SIG-M5 treated with dmso at 0.1 percent for 504 hours (cell line): ENCODE measurements around the gene ADGRD1.
"Not testable (repeated sequence)": the region's sequence is repeated elsewhere in the genome, so short reads cannot be mapped to it uniquely, and the experiment has no call there.

Source experiments
- DNase-seq: peaks from one replicate; lab custom pipeline; 2025; ENCODE audit not compliant: unreplicated experiment; lab: John Stamatoyannopoulos, UW

ADGRD1 gene

GRCh38 chr12:130953771-130954543 lies at the start of gene ADGRD1:
ADGRD1 (plus strand) TSS chr12:130953907; CDS start chr12:130954466, 559 bp downstream.
- peak; percentile 91 for DNase-seq

GRCh38 chr12:130904064-130904463 lies 49.6 kb upstream of the ADGRD1 start:
- DNase-seq, result no peak

- not testable (repeated sequence) for DNase-seq
Observed at GRCh38 chr12:130904936-130905455, 48.7 kb upstream of the ADGRD1 start.

GRCh38 chr12:130909111-130909510 lies 44.6 kb upstream of the ADGRD1 start:
- no peak for DNase-seq

GRCh38 chr12:130911193-130911592 lies 42.5 kb upstream of the ADGRD1 start:
- DNase-seq, result no peak

- no peak for DNase-seq
Observed at GRCh38 chr12:130911933-130912332, 41.8 kb upstream of the ADGRD1 start.

- DNase-seq, result peak; percentile 31
Observed at GRCh38 chr12:130916241-130916911, 37.3 kb upstream of the ADGRD1 start.

- no peak for DNase-seq
Observed at GRCh38 chr12:130917607-130918006, 36.1 kb upstream of the ADGRD1 start.

GRCh38 chr12:130919086-130919485 lies 34.6 kb upstream of the ADGRD1 start:
- DNase-seq, result no peak

- no peak for DNase-seq
Observed at GRCh38 chr12:130920119-130920703, 33.5 kb upstream of the ADGRD1 start.

- DNase-seq, result no peak
Observed at GRCh38 chr12:130920723-130921381, 32.9 kb upstream of the ADGRD1 start.

GRCh38 chr12:130922511-130922953 lies 31.2 kb upstream of the ADGRD1 start:
- DNase-seq, result no peak

- no peak for DNase-seq
Observed at GRCh38 chr12:130924966-130925665, 28.6 kb upstream of the ADGRD1 start.

GRCh38 chr12:130925666-130926015 lies 28.1 kb upstream of the ADGRD1 start:
- no peak for DNase-seq

- no peak for DNase-seq
Observed at GRCh38 chr12:130929363-130929762, 24.3 kb upstream of the ADGRD1 start.

- DNase-seq, result no peak
Observed at GRCh38 chr12:130932061-130932930, 21.4 kb upstream of the ADGRD1 start.

- DNase-seq, result no peak
Observed at GRCh38 chr12:130933269-130933995, 20.3 kb upstream of the ADGRD1 start.

GRCh38 chr12:130934753-130935152 lies 19.0 kb upstream of the ADGRD1 start:
- no peak for DNase-seq

GRCh38 chr12:130936561-130936960 lies 17.1 kb upstream of the ADGRD1 start:
- DNase-seq, result no peak
